SK-N-DZ (cell line): ENCODE results near the gene RPP38. TPM values are rescaled to one million over a fixed set of nuclear protein-coding genes. Genes with fewer than 3 reads are reported as not detected.
A peak's percentile ranks its signal among the peaks of the same experiment; 100 is the strongest.

Experiments used
- DNase-seq: peaks from one replicate; pipeline ENCODE4 v3.0.0-alpha.2; 2015; ENCODE audit warnings: low spot score
- polyA plus RNA-seq, 2 experiments: library from polyadenylated mRNA; depleted of rRNA; stranded (reverse); fragments of >200 nt; gene quantifications; 2 replicates each; pipeline ENCODE4 v1.2.3, GENCODE V29; 2014

The RPP38 gene, protein sequence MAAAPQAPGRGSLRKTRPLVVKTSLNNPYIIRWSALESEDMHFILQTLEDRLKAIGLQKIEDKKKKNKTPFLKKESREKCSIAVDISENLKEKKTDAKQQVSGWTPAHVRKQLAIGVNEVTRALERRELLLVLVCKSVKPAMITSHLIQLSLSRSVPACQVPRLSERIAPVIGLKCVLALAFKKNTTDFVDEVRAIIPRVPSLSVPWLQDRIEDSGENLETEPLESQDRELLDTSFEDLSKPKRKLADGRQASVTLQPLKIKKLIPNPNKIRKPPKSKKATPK
- polyA plus RNA-seq (2014; cell fraction: cytosol; rRNA removed) = 8.8 and 9.0 TPM in 2 replicates
- 6.6 and 7.0 TPM in 2 replicates for polyA plus RNA-seq (2014; cell fraction: nucleus; rRNA removed)

DNA sequence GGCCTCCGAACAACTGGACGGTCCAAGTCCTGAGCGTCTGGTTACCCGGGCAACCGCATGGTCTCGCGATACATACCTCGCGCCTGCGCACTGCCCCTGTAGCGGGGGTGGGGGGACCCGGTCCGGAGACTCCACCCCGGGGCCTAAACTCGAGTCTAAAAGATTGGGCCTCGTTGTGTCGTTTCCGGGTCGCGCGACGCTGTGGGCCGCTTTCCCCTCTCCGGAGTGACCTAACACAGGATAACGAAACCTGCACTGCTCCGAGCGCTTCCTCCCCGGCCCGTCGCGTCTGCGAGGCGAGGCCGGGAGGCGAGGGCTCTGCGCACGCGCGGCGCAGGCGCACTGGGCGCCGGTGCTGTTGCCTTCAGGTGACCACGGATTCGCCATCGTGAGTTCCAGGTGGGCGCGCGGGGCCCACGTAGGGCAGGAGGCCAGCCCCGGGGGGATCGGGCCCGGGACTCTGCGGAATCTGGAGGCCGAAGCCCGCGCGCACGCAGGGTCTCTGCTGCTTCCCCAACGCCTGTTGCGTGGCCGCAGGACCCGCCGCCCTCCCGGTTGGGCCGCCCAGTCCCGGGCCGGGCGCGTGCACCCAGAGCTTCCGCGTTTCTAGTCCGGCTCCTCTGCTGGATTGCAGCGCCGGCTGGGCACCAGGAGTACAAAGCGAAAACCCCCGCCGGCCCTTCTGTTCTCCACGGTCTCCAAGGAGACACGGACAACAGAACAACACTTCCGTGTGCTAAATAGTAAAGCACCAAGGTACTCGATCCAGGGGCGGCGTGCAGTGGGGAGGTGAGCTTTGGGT is at the start of gene RPP38:
Gene RPP38, plus strand, starts transcription at position 345 of the 802 bp plus-strand sequence. CDS start 5,960 bp downstream, outside the sequence.
- DNase-seq = peak; percentile 89

DNA sequence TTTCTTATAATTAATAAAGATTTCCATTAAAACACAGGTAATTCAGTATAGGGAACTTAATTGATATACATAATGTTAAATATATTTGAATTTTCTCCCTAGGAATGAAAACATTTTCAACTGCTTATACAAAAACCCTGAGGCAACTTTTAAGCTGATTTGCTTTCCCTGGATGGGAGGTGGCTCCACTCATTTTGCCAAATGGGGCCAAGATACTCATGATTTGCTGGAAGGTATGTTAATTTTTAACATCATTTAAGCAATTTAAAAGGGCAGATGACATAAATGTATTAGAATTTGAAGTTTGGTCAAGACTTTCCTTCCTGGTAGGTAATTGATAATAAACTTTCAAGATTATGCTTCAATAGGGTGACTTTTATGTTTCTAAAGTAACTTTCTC is 47.6 kb upstream of the RPP38 start:
- no peak for DNase-seq

DNA sequence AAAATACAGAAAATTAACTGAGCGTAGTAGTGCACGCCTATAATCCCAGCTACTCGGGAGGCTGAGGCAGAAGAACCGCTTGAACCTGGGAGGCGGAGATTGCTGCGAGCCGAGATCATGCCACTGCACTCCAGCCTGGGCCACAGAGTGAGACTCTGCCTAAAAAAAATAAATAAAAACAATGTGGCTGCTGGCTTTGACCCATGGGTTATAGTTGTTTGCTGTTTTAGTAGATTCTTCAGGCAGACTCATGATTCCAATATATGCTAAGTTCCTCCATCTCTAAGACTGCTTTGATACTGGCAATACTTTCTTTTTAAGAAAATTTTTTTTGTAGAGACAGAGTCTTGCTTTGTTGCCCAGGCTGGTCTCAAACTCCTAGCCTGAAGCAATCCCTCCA is 45.0 kb upstream of the RPP38 start:
- no peak for DNase-seq

DNA sequence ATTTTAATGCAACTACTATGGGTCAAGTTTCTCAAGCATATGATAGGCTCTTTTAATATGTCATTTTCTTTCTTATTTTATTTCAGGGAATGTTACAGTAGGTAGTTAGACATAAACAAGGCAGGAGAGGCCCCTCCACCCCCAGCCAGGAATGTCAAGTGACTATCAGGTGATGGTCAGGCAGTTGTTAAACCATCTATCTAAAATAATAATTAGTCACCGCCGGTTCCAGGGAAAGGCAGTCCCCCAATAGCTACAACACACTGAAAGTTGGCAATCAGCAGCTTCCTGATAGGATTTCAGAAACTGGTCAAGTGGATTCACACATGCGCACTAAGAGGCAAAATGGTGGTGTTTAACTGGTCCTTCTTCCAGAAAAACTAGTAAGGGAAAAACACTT is 44.1 kb upstream of the RPP38 start:
- DNase-seq = no peak

DNA sequence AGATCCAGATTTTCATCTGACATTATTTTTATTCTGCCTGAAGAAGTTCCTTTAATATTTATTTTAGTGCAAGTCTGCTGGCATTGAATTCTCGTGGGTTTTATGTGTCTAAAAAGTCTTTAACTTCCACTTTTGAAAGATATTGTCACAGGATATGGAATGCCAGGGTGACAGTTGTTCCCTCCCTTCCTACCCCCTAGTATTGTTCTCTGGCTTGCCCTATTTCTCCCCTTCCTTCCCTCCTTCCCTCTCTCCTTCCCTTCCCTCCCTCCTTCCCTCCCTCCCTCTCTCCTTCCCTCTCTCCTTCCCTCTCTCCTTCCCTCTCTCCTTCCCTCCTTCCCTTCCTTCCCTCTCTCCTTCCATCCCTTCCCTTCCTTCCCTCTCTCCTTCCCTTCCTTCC is 38.5 kb upstream of the RPP38 start:
- DNase-seq = no peak

DNA sequence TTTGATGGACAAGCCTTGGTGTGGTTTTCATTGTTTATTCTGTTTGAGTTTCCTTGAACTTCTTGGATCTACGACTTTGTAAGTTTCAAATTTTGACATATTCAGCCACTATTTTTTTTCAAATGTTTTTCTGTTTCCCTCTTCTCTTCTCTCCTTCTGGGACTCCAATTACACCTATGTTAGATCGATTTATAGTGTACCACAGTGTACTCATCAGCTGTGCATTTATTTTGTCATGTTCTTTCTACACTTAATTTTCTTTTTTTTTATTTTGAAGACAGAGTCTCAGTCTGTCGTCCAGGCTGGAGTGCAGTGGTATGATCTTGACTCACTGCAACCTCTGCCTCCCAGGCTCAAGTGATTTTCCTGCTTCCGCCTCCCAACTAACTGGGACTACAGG is 37.2 kb upstream of the RPP38 start:
- DNase-seq = no peak

DNA sequence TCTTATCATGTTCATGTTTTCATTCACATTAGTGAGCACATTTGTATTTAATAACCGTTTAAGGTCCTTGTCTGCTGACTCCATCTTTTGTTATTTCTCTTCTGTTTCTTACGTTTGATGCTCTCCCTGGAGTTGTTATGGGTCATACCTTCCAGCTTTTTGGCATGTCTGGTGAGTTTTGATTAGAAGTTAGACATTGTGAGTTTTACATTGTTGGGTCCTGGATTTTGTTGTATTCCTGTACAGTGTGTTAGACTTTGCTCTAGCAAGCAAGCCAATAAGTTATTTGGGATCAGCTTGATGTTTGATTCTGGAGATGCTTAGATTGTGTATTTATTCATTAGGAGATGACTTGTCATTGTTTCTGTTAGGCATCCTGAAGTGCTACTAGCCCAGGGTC is 36.5 kb upstream of the RPP38 start:
- DNase-seq = no peak

DNA sequence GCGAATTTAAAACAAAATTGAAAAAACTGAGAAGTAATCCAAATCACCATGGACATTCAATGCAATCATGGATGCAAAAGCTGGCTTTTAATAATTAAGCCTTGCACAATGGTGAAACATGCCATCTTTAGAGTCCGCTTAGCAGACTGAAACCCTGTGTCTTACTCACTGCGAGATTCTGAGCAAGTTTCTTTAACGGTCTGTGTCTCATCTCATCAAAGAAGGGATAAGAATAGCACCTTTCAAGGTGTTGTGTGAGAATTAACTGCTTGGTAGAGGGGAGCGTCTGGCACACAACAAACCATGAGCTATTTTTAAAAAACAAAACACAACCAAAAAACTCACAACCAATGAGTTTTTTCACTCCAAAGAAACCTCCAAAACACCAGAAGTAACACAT is 30.0 kb upstream of the RPP38 start:
- no peak for DNase-seq

DNA sequence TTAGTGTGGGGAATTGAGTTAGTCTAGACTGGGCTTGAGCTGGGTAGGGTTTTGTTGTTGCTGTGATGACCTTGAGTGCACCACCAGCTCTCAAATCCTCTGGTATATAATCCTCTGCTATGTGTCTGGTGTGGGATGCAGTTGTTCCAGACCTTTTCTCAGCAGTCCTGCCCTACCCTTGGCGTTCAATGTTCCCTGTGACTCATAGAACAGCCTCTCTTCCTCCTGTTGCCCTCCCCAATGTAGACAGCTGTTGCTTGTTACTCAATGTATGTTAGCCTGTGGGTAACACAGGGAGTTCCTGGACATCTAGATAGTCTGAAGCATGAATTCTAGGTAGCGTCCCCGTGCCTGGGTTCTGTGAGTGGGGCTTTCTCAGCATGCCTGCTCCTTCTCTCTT is 28.4 kb upstream of the RPP38 start:
- DNase-seq = no peak

DNA sequence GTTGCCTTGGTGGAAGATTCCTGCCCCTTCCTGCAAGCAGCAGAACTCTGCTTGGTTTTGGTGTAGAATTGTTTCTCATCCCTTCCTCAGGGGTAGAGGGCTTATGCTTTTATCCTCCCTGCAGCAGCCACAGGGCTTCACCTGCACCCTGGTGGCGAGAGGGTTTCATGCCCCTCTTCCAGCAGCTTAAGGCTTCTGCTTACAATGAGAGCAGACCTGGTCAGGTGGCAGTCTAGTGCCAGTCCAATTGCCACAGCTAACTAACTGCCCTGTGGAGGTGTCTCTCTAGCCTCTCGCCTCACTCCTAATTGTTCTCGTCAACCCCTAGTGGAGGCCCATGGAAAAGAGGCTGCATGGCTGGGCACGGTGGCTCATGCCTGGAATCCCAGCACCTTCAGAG is 27.9 kb upstream of the RPP38 start:
- no peak for DNase-seq

DNA sequence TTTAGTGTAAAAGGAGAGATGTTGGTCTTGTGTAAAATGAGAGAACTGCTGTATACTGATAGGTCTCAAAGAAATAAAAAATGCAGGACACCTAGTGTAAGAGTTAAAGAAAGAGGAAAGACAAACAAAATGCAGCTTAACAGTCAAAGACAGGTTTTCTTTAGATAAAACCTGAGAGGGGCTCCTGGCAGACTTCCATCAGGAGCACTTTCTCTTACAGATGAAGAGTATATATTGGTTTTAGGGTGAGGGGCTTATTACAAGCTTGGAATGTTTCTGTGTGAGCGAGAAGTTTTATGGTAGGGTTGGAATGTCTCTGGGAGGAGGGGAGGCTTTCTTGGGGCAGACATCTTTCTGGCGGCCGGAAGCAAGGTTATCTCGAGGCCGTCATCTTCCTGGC is 24.8 kb upstream of the RPP38 start:
- no peak for DNase-seq

DNA sequence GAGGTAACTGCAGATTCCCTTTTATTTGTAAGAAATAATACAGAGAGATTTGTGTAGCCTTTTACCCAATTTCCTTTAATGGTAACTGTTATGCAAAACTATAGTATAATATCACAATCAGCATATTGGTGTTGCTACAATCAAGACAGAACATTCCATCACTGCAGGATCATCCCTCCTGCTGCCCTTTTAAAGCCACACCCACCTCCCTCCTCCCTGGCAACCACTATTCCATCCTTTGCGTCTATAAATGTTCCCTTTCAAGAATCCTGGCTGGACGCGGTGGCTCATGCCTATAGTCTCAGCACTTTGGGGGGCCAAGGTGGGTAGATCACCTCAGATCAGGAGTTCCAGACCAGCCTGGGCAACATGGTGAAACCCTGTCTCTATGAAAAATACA is 21.7 kb upstream of the RPP38 start:
- DNase-seq = no peak

DNA sequence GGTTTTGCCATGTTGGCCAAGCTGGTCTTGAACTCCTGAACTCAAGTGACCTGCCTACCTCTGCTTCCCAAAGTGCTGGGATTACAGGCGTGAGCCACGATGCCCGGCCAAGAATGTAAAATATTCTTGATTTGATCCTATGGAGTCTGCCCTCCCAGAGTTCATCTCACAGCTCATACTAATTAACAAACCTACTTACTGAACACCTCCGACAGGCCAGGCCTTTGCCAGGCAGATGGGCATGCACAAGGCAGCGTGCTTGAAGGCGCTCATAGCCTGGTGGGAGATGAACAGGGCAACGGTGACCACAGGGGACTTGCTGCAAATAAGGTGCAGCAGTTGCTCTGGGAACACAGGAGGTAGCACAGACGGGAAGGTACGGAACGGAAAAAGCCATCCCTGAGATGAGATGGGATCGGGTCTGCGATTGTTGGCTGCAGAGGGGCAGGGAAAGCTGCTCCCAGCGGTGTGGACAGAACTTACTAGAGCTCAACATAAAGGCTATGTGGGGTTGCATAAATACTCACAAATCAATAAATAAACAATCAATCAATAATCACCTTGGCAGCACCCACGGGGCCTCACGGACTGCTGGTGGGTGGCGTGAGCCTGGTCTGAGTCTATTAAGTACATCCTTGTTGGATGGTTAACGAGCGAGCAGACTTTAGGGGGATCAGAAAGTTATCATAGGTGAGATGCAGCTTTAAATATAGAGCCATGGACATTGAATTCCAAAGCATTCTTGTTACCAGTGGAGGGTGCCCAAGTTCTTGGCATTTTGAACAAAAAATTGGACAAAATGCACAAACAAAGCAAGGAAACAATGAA is 13.3 kb upstream of the RPP38 start:
- no peak for DNase-seq

DNA sequence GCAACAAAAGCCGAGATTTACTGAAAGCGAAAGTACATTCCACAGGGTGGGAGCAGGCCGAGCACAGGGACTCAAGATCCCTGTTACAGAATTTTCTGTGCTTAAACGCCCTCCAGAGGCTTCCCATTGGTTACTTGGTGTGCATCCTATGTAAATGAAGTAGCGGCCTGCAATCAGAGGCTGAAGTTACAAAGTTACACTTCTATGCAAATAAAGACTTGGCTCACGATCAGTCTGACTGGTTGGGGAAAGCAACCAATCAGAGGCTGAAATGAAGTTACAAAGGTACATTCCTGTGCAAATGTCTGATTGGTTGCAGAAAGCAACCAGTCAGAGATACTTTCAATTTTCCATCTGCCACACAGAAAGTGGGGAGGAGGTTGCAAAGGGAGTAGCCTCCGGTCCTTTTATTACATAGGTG is 12.6 kb upstream of the RPP38 start:
- no peak for DNase-seq

DNA sequence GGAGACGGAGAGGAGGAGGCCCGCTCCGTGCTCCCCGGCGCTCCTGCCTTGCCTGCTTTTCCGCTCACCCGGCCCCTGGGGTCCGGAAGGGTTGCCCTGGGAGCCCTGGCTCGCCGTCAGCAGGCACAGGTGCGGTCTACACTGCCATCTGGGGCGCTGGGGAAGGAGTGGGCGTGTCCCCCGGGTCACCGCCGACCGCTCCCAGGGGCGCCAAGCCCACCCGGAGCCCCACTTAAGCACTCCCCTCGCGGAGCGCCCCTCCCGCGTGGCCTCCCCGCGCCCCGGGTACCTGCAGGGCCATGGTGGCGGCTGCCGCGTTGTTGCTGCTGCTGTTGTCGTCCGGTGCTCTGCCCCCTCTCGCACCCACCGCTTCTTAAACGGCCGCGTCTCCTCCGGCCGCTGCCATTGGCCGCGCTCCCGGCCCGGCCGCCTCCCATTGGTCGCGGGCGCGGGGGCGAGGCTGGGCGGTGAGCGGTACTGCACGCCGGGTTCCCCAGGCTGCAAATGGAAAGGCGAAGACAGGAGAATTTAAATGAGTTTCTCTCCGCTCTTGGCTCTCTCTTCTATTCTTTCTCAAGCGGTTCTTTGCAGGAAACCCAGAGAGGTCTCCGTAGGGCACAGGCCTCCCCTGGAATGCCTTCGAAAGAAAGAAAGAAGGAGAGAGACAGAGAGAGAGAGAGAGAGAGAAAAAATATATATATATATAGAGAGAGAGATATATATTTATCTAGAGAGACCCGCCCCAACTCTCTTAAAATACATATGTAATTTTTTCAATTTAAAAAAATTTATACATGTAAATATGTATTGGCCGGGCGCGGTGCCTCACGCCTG is 8.5 kb upstream of the RPP38 start, which contains the start of gene ACBD7:
Gene ACBD7, minus strand, starts transcription at position 349 of the 834 bp plus-strand sequence. Its CDS starts 48 bp downstream, at position 301.
- peak; percentile 85 for DNase-seq

DNA sequence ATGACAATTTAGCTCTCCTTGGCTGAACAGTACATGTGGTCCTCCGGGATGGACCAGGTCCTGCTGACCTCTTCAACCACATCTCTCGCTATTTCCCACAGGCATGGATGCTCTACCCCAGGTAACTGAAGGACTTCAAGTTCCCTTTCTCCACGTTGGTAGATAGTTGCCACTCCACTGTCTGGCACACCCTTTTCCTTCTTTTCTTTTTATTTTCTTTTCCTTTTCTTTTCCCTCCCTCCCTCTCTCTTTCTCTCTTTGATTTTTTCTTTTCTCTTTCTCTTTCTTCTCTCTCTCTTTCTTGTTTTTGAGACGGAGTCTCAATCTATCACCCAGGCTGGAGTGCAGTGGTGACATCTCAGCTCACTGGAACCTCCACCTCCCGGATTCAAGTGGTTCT is 5.7 kb upstream of the RPP38 start:
- DNase-seq = no peak

DNA sequence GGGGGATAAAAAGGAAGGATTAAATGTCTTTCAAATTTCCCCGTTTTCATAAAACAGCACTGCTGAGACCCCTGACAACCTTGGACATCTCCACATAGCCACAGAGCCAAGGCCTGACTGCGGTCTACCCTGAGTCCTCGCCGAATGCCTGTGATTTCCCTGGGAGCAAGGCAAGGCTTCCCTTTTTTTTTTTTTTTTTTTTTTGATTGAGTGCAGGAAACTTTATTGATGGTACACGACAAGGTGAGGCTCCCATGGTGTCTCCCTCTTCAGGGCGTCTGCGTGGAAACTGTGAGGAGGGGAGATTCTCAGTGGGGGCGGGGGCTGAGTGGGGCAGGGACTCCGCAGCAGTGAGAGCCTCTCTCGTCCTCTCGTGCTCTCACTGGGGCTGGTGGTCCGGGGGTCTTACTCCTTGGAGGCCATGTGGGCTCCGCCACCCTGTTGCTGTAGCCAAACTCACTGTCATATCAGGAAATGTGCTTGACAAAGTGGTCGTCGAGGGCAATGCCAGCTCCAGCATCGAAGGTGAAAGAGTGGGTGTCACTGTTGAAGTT is 4.2 kb upstream of the RPP38 start:
- DNase-seq = no peak

DNA sequence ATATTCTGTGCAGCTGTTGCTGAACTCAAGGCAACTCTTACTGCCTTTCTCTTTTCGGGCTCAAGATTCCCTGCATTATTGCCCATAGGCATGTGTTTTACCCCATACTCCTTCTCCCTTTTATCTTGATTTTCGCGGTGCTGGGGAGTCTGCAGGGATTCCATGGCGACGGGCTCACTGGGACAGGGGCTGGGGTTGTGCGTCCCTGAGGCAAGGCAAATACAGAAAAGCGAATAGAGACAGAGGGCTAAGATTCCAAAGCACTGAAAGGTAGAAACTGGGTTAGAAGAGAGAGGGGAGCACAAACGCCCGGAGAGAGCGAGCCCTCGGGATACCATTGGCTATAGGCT is 519 bp upstream of the RPP38 start:
- DNase-seq = no peak

DNA sequence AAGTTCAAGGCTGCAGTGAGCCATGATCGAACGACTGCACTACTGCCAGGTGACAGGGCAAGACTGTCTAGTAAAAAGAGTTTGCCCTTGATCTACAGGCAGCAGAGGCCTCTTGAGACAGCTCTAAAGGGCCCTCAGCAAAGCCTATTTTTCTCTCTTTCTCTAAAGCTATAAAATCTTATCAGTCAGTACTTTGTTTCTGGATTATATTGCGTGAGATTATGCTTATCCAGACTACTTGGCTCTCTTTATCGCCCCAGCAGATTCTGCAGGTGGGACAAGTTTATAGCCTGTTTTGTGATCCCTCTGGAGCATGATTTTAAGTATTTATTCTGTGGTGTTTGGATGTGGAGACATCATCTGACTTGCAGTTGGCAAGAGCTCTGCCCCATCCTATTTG is 2.7 kb downstream of the RPP38 start:
- no peak for DNase-seq

DNA sequence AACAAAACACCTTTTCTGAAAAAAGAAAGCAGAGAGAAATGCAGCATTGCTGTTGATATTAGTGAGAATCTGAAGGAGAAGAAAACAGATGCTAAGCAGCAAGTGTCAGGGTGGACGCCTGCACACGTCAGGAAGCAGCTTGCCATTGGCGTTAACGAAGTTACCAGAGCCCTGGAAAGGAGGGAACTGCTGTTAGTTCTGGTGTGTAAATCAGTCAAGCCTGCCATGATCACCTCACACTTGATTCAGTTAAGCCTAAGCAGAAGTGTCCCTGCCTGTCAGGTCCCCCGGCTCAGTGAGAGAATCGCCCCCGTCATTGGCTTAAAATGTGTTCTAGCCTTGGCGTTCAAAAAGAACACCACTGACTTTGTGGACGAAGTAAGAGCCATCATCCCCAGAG is 6.4 kb downstream of the RPP38 start:
- DNase-seq = peak; percentile 66
